ENCODE measurements around the gene NOL6. TPM values are rescaled to one million over a fixed set of nuclear protein-coding genes. Genes with fewer than 3 reads are reported as not detected.

NOL6 gene
- total and polyA plus RNA-seq, 2 of the 13 experiments (the other 11 are each of a cell fraction or from before 2014, with no cell fraction given) = 17.0 to 30.2 TPM

GRCh38 chr9:33468215-33468730 is 5.5 kb downstream of the NOL6 start:
- no peaks in the 10 kb centered on the region for H4K20me1 ChIP-seq (ENCODE audit: insufficient read depth, low read length)
- ChIA-PET CTCF (ENCODE audit: low intra/inter-chr PET ratio, low total read pairs) (no interaction called here), POLR2A (interaction anchor here (2.2 kb wide), 1 partner anchor 65 kb away, joined by 10 read pairs; no protein-coding TSS in a partner anchor)
- no peaks in the 10 kb centered on the region; a peak in 1 of 5 replicates for H3K27me3 ChIP-seq (ENCODE audit: control insufficient read depth in 1 of 2, insufficient read depth in 2 of 2, low read length in 2 of 2)
- no TSS peak for BruUV-seq (replicated peaks)
- no peak overlapping the region for H3K9ac ChIP-seq (ENCODE audit: insufficient read depth, low read depth, low read length)
- intact Hi-C loops (cut with micrococcal nuclease; ENCODE audit: unreplicated experiment) (loop anchor here (5.0 kb wide), 1 partner anchor 51 kb away; no protein-coding TSS in a partner anchor), in situ Hi-C loops (cut with HindIII; ENCODE audit: extremely low pct_ligation_motif_present, low pct_unique_long_range_greater_than_20kb) (loop anchor here (10.0 kb wide), 2 partner anchors 93 to 173 kb away; partner anchors contain the start of gene NFX1)
- no peak overlapping the region for H3K27ac ChIP-seq (ENCODE audit: extremely low read length, insufficient read depth, low read length)
- no peaks in the 10 kb centered on the region for H3K9me3 ChIP-seq (ENCODE audit: low read length)
- TF ChIP-seq ZNF7 (CRISPR knock-in tag; IDR thresholded peaks at IDR 0.05) = no peak
- TF ChIP-seq CBFB (CRISPR knock-in tag; IDR thresholded peaks at IDR 0.05) = no peak
- TF ChIP-seq ZNF691 (CRISPR knock-in tag; IDR thresholded peaks at IDR 0.05; ENCODE audit: borderline replicate concordance, low read depth) = no peak
- TF ChIP-seq NFKBIZ (CRISPR knock-in tag; IDR thresholded peaks at IDR 0.05) = no peak
- no peak for TF ChIP-seq BRF2 (CRISPR knock-in tag; IDR thresholded peaks at IDR 0.05)
- TF ChIP-seq SAP130 (CRISPR knock-in tag; IDR thresholded peaks at IDR 0.05; ENCODE audit: low read depth) = no peak
- no peak for TF ChIP-seq ZBTB8A (CRISPR knock-in tag; IDR thresholded peaks at IDR 0.05; ENCODE audit: borderline replicate concordance, low read depth)
- no peak for TF ChIP-seq FUBP1 (CRISPR knock-in tag; IDR thresholded peaks at IDR 0.05; ENCODE audit: borderline replicate concordance)
- TF ChIP-seq ZBTB3 (CRISPR knock-in tag; IDR thresholded peaks at IDR 0.05; ENCODE audit: borderline replicate concordance, low read depth) = no peak
- TF ChIP-seq DNMT3B (CRISPR knock-in tag; conservative IDR thresholded peaks at IDR 0.05) = no peak
- TF ChIP-seq ZNF572 (CRISPR knock-in tag; IDR thresholded peaks at IDR 0.05) = no peak
- no peak for TF ChIP-seq ZNF33B (CRISPR knock-in tag; IDR thresholded peaks at IDR 0.05)
- no peak for TF ChIP-seq ZNF234 (CRISPR knock-in tag; conservative IDR thresholded peaks at IDR 0.05)
- TF ChIP-seq SRSF9 (IDR thresholded peaks at IDR 0.05; ENCODE audit: borderline replicate concordance, insufficient read depth, low read depth, low read length, poor library complexity, severe bottlenecking) = no peak
- TF ChIP-seq NR2F2 (IDR thresholded peaks at IDR 0.05; ENCODE audit: borderline replicate concordance, low read depth) = no peak
- no peak for TF ChIP-seq CREM (IDR thresholded peaks at IDR 0.05)
- TF ChIP-seq CREM (CRISPR knock-in tag; IDR thresholded peaks at IDR 0.05) = no peak
- no peak for TF ChIP-seq TEF (CRISPR knock-in tag; IDR thresholded peaks at IDR 0.05)
- TF ChIP-seq MEIS2 (CRISPR knock-in tag; IDR thresholded peaks at IDR 0.05) = no peak
- ATAC-seq (no peak), FAIRE-seq (no peak), DNase-seq (ENCODE audit: low spot score) (no peak)
- no peak overlapping the region for H3K4me3 ChIP-seq (replicated peaks in 1 of 3; ENCODE audit: insufficient read depth in 1 of 3, low read depth in 2 of 3, low read length in 3 of 3)
- H2AFZ ChIP-seq (ENCODE audit: low read length) = no peak overlapping the region
- peaks cover 14% of the 10 kb centered on the region for H3K79me2 ChIP-seq (ENCODE audit: insufficient read depth, low read length)
- H3K36me3 ChIP-seq (replicated peaks in 1 of 2; ENCODE audit: control insufficient read depth in 1 of 2, insufficient read depth in 2 of 2, low read length in 2 of 2) = peaks cover 46 to 79% of the 10 kb centered on the region in 2 experiments
- 73% methylated on average over 4 of the region's 4 CpGs for WGBS (ENCODE audit: low lambda C conversion rate)
- no peak overlapping the region for H3K4me2 ChIP-seq (ENCODE audit: low read depth, low read length)
- peaks cover 25% of the 10 kb centered on the region for H3K4me1 ChIP-seq (ENCODE audit: insufficient read depth, low read length)

Measured in HepG2 (cell line).